ENCODE results near the gene FJX1. TPM values are rescaled to one million over a fixed set of nuclear protein-coding genes. Genes with fewer than 3 reads are reported as not detected.

FJX1 gene
- total RNA-seq, 1 experiment from 2014 or later, result 13.7 TPM

DNA sequence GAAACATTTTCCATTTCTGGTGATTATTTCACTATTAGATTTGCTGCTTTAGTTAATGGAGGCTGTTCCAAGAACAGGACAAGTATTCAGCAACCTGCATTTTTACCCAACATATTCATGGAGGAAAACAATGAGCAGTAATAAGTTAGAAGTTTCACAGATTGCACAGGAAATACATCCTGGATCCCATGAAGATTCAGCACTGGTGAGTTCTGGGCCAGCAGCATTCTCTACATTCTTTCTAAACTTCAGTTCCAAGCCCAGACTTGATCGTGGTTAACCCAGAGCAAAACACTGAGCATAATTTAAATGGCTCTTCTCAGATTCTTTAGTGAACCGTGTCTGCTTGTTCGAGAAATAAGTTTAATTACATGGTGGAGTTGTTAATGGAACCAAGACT lies 3.8 kb downstream of the FJX1 start:
- intact Hi-C loops (cut with micrococcal nuclease), result no loop called here
- Histone ChIP-seq H3K9me3 (ENCODE audit: control insufficient read depth in 1 of 2, insufficient read depth in 1 of 2, low read depth in 1 of 2, low read length in 2 of 2) (no peaks in the 10 kb centered on the region), H4K20me1 (ENCODE audit: insufficient read depth) (no peaks in the 10 kb centered on the region), H3K27ac (ENCODE audit: low read depth, low read length) (no peak overlapping the region), H3K4me1 (ENCODE audit: control insufficient read depth in 1 of 2, insufficient read depth in 2 of 2, low read length in 2 of 2) (peaks cover 9 to 60% of the 10 kb centered on the region in 2 experiments; a peak in 3 of 4 replicates), H3K27me3 (ENCODE audit: insufficient read depth, low read length) (no peaks in the 10 kb centered on the region), H3K4me3 (replicated peaks in 1 of 2; ENCODE audit: low read depth in 1 of 2, low read length in 2 of 2) (no peak overlapping the region), H2AFZ (ENCODE audit: low read depth, low read length, poor library complexity, severe bottlenecking) (no peak overlapping the region), H3K9ac (ENCODE audit: low read length) (no peak overlapping the region), H3K9me2 (ENCODE audit: insufficient read depth) (no peaks in the 10 kb centered on the region), H3K79me2 (ENCODE audit: insufficient read depth, low read length) (peaks cover 10% of the 10 kb centered on the region; the same call in 1 of the 2 replicates), H3K36me3 (ENCODE audit: control insufficient read depth in 1 of 2, insufficient read depth in 2 of 2, low read length in 2 of 2) (no peaks in the 10 kb centered on the region), H3K4me2 (ENCODE audit: low read length) (peak overlapping the region; percentile 58)
- no peak for DNase-seq (ENCODE audit: low read depth, low spot score)
- RAD21 ChIA-PET (ENCODE audit: low non-redundant PET in 1 of 2, low total read pairs in 2 of 2, uncharacterized antibody in 2 of 2, unreplicated experiment in 2 of 2), result no interaction called here
- TF ChIP-seq ZFX (IDR thresholded peaks at IDR 0.05) (no peak), CBX3 (IDR thresholded peaks at IDR 0.05; ENCODE audit: low read depth) (no peak), POLR2A (IDR thresholded peaks at IDR 0.05; ENCODE audit: borderline replicate concordance, extremely low read depth, insufficient read depth, insufficient read length) (no peak), TCF7L2 (IDR thresholded peaks at IDR 0.05; ENCODE audit: borderline replicate concordance, extremely low read depth, insufficient read depth, insufficient read length) (no peak)
- CTCF ChIA-PET, result no interaction called here
- ATAC-seq, result no peak
- POLR2A ChIA-PET, result no interaction called here
- no TSS peak for BruUV-seq (replicated peaks)

DNA sequence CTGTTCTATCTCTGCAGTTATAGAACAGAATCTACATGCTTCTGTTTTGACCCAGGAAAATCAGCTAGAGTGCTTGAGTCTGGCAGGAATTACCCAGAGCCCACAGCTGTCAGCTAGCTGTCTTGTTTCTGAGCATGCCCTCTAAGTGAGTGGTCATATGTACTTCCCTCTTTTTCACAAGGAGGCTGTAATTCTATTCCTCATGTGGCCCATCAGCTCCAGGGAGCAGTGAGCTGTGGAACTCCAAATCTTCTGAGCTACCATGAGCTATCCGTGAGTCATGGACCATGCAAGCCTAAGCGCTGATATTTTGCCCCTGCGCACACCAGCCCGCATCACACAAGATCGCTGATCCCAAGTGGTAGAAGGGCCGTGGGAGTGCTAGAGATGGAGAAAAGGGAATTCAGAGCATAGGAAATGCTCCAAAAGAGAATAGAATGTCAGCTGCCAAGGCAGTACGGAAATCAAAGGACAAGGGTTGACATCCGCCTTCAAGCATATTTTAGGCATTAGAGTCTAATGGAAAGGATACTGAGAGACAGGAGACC lies 5.4 kb downstream of the FJX1 start:
- TF ChIP-seq SIN3A (IDR thresholded peaks at IDR 0.05; ENCODE audit: low read depth) (no peak), YY1 (IDR thresholded peaks at IDR 0.05; ENCODE audit: extremely low read depth, insufficient replicate concordance, low read depth, low read length) (no peak), RAD21 (IDR thresholded peaks at IDR 0.05; ENCODE audit: low read depth) (no peak), ZFX (IDR thresholded peaks at IDR 0.05) (no peak), SP1 (IDR thresholded peaks at IDR 0.05; ENCODE audit: low read depth) (no peak), CEBPB (IDR thresholded peaks at IDR 0.05; ENCODE audit: low read depth) (no peak), SRF (IDR thresholded peaks at IDR 0.05; ENCODE audit: low read depth) (no peak), CBX3 (IDR thresholded peaks at IDR 0.05; ENCODE audit: low read depth) (no peak), EZH2phosphoT487 (IDR thresholded peaks at IDR 0.05; ENCODE audit: borderline replicate concordance) (no peak), EZH2 (IDR thresholded peaks at IDR 0.05) (no peak), POLR2A (IDR thresholded peaks at IDR 0.05; ENCODE audit: borderline replicate concordance, extremely low read depth, insufficient read depth, insufficient read length) (no peak), POLR2AphosphoS5 (IDR thresholded peaks at IDR 0.05; ENCODE audit: low read depth, low read length) (no peak), JUND (IDR thresholded peaks at IDR 0.05) (no peak)
- TF ChIP-seq, protein P1, sequence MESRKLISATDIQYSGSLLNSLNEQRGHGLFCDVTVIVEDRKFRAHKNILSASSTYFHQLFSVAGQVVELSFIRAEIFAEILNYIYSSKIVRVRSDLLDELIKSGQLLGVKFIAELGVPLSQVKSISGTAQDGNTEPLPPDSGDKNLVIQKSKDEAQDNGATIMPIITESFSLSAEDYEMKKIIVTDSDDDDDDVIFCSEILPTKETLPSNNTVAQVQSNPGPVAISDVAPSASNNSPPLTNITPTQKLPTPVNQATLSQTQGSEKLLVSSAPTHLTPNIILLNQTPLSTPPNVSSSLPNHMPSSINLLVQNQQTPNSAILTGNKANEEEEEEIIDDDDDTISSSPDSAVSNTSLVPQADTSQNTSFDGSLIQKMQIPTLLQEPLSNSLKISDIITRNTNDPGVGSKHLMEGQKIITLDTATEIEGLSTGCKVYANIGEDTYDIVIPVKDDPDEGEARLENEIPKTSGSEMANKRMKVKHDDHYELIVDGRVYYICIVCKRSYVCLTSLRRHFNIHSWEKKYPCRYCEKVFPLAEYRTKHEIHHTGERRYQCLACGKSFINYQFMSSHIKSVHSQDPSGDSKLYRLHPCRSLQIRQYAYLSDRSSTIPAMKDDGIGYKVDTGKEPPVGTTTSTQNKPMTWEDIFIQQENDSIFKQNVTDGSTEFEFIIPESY (IDR thresholded peaks at IDR 0.05; ENCODE audit: extremely low read depth, insufficient replicate concordance, low read length), result no peak
- TF ChIP-seq, protein P2, sequence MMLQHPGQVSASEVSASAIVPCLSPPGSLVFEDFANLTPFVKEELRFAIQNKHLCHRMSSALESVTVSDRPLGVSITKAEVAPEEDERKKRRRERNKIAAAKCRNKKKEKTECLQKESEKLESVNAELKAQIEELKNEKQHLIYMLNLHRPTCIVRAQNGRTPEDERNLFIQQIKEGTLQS (IDR thresholded peaks at IDR 0.05), result no peak
- Histone ChIP-seq H3K4me1 (ENCODE audit: control insufficient read depth in 1 of 2, insufficient read depth in 2 of 2, low read length in 2 of 2) (peaks cover 9 to 50% of the 10 kb centered on the region in 2 experiments; a peak in 3 of 4 replicates), H3K9me3 (ENCODE audit: control insufficient read depth in 1 of 2, insufficient read depth in 1 of 2, low read depth in 1 of 2, low read length in 2 of 2) (no peaks in the 10 kb centered on the region), H3K9ac (ENCODE audit: low read length) (no peak overlapping the region), H3K9me2 (ENCODE audit: insufficient read depth) (no peaks in the 10 kb centered on the region), H2AFZ (ENCODE audit: low read depth, low read length, poor library complexity, severe bottlenecking) (no peak overlapping the region), H4K20me1 (ENCODE audit: insufficient read depth) (no peaks in the 10 kb centered on the region), H3K79me2 (ENCODE audit: insufficient read depth, low read length) (peaks cover 10% of the 10 kb centered on the region; the same call in 1 of the 2 replicates), H3K27ac (ENCODE audit: low read depth, low read length) (no peak overlapping the region), H3K27me3 (ENCODE audit: insufficient read depth, low read length) (no peaks in the 10 kb centered on the region), H3K4me3 (replicated peaks in 1 of 2; ENCODE audit: low read depth in 1 of 2, low read length in 2 of 2) (no peak overlapping the region), H3K36me3 (ENCODE audit: control insufficient read depth in 1 of 2, insufficient read depth in 2 of 2, low read length in 2 of 2) (no peaks in the 10 kb centered on the region), H3K4me2 (ENCODE audit: low read length) (peak overlapping the region; percentile 8)
- no TSS peak for BruUV-seq (replicated peaks)
- RAD21 ChIA-PET (ENCODE audit: low non-redundant PET in 1 of 2, low total read pairs in 2 of 2, uncharacterized antibody in 2 of 2, unreplicated experiment in 2 of 2), result no interaction called here
- DNase-seq (ENCODE audit: low read depth, low spot score) (no peak), ATAC-seq (no peak)
- intact Hi-C loops (cut with micrococcal nuclease), result no loop called here
- POLR2A ChIA-PET, result no interaction called here
- CTCF ChIA-PET, result interaction anchor here (1.6 kb wide), 1 partner anchor 198 kb away, joined by 9 read pairs; no protein-coding TSS in a partner anchor
